ENCODE measurements around the gene KCNC3.
"Not testable (repeated sequence)": the region's sequence is repeated elsewhere in the genome, so short reads cannot be mapped to it uniquely, and the experiment has no call there.

KCNC3 gene

DNA sequence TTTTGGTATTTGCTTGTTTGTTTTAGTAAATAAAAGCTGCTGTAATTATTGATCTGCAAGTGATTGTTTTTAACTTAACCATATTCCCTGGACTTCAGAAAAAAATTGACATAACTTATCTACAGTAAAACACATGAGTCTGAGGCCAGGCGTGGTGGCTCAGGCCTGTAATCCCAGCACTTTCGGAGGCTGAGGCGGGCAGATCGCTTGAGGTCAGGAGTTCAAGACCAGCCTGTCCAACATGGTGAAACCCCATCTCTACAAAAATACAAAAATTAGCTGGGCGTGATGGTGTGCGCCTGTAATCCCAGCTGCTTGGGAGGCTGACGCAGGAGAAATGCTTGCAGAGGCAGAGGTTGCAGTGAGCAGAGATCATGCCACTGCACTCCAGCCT, 24.3 kb upstream of the KCNC3 start:
- not testable (repeated sequence) for DNase-seq (ENCODE audit: low read depth in 2 of 2)

DNA sequence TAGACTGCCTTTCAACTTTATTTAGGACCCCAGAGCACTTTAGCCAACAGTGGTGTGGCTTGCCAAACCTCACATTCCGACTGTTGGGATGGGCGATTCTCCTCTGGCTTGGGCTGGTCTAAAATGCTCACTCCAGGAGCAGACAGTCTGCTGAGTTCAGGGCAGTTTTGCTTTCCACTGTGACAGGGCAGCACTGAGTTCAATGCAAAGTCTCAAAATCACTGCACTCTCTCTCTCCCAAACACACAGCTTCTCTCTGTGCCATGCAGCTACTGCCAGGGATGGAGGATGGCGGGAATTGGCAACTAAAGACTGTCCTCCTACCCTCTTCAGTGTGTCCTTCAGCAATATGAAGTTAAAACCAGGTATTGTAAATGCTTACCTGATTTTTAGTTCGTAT, 23.1 kb upstream of the KCNC3 start:
- no peak for DNase-seq (ENCODE audit: low read depth in 2 of 2)

DNA sequence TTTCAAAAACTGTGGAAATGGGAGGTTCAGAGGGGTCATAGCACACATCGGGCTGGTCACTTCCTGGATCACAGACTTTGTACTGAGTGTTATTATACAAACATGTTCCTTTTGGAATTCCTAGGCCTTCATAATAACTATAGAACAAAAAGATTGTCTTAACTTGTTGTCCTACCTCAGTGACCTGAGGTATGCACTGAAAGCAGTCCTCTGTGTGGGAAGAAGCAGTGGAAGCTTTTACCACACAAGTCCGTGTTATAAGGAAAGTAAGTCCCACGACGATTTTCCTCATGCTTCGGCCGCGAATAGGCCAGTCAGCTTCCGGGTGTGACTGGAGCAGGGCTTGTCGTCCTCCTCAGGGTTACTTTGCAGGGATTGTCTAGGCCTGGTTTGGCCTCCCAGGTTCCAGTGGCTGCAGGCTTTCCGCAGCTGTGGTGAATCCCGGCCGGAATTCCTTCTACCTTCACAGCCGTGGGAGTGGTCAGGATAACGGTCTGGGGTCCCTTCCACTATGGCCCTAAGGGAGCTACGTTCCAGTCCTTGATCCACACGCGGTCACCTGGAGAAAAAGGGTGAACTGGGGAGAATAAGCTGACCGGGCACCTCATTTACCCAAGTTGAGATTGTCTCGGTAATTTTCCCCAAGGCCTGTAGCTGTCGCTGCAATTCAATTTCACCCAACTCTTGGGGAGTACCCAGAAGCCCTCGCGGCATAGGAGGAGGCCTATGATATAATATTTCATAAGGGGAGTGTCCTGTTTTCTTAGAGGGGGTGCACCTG, 20.3 kb upstream of the KCNC3 start:
- DNase-seq (ENCODE audit: low read depth in 2 of 2): no peak

DNA sequence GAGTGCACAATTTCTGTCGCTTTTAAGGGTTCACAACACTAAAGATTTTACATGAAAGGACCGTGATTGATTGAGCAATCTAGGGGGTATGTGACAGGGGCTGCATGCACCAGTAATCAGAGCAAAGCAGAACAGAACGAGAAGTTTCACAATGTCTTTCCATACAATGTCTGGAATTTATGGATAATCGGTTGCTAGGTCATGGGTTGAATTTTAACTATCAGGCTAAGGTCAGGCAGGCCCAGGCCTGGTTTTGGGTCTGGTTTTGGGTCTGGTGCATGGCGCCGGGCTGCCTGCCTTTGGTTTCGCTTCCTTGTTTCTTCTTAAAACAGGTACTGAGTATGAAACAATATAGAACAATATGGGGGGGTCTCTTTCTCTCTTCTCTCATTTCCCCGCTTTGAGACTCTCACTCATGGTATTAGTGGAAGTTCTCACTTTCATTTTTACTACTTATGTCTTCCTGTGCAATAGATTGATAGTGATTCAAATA, 18.0 kb upstream of the KCNC3 start:
- not testable (repeated sequence) for DNase-seq (ENCODE audit: low read depth in 2 of 2)

DNA sequence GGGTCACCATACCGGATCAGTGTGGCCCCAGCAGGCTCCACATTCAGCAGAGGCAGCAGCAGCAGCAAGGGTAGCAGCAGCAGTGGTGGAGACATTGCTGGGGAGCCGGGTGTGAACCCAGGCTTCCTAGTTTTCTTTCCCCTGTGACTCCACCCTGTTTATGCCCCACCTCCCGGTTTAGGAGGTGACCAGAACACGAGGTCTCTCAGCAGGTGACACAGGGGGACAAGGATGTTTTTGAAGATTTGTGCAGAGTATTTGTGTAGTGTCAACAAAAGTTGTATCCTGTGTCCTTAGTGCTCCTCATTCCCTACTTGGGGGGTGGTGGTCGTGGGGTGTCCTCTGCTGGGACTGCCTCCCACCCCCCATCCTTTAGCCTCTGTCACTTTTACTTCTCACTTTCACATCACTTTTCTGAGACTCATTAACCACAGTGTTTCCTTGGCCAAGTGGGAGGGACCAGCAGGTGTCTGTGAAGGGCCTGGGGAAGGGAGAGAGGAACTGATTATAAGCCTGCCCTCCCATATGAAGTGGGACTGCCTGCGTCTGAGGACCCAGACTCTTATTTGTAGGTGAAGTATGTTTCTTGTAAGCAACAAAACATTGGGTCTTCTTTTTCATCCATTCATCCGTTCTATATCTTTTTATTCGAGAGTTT, 15.6 kb upstream of the KCNC3 start:
- DNase-seq (ENCODE audit: low read depth in 2 of 2): no peak

DNA sequence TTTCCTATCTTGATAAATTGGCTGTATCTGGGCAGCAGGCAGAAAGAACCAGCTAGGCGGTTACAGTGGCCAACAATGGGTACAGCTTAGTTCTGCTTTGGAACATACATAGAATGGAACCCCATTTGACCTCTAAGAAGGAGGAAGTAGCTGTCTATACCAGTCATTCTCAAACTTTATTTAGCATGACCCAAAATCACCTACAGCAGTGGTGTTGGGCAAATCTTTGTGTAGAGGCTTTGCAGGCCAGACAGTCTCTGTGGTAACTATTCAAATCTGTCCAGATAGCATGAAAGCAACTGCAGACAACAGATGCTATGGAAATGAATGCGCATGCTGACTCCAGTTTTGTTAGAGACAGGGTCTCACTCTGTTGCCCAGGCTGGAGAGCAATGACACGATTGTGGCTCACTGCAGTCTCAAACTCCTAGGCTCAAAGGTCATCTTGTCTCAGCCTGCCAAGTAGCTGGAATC, 12.0 kb upstream of the KCNC3 start:
- DNase-seq (ENCODE audit: low read depth in 2 of 2): no peak

DNA sequence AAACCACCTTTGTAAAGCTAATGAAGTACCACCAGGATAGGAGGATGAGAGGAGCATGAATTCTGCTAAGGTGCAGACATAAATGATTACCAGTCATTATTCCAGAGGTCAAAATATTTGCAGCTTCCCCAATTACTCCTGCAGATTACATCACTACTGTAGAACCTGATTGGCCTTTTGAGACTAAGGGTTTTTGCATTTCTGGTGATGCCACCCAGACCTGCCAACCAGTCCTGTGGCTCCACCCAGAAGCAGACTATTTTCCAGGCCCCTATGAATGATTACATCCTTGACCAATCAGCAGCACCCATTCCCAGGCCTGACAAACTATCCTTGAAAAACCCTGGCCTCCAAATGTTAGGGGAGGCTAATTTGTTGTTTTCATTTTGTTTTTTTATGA, 11.2 kb upstream of the KCNC3 start:
- no peak for DNase-seq (ENCODE audit: low read depth in 2 of 2)

DNA sequence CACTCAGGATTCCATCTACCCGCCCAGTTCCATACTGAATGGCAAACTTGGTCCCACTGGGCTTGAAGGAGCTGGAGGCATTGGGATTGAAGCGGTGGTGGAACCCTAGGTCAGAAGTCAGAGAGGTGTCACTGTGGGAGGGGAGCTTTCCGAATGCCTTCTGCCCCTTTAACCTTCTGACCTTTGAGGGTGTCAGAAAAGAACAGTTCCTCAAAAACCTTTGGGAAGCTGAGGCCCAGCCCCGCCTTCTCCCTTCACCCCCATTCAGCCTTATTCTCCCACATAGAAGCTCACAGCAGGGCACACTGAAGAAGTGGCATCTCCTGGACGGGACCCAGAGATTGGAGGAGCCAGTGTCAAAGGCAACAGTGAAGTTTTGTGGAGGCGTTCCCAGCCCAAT, 7.9 kb upstream of the KCNC3 start:
- DNase-seq (ENCODE audit: low read depth in 2 of 2): not testable (repeated sequence)

DNA sequence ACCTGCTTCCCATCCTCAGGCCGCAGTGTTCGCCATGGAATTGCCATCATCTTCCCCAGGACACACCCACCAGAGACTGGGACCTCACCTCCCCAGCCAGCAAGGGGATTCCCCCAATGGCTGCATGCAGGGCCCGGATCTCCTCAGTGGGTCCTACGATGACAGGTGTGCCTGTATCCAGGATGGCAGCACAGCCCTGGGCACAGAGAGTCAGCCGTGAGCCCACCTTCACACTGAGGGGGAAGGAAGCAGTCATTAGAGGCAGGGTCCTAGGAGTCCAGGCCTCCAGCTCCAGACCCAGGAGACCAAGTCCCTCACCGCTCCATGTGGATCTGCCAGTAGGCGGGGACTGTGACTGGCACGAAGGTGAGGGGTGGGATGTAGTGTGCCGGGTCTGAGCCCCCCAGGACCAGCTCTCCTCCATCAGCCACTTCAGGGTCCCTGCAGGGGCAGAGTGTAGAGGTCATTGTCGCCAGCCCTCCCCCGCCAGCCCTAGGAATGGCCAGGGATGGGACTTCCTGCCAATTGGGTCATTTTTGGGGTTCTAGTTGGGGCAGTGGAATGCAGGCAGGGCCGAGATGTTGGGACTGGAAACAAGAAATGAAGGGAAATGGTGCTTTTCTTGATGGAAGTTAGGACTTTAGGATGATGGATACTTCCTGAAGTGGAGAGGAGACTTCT, 5.7 kb upstream of the KCNC3 start:
- DNase-seq (ENCODE audit: low read depth in 2 of 2): no peak

DNA sequence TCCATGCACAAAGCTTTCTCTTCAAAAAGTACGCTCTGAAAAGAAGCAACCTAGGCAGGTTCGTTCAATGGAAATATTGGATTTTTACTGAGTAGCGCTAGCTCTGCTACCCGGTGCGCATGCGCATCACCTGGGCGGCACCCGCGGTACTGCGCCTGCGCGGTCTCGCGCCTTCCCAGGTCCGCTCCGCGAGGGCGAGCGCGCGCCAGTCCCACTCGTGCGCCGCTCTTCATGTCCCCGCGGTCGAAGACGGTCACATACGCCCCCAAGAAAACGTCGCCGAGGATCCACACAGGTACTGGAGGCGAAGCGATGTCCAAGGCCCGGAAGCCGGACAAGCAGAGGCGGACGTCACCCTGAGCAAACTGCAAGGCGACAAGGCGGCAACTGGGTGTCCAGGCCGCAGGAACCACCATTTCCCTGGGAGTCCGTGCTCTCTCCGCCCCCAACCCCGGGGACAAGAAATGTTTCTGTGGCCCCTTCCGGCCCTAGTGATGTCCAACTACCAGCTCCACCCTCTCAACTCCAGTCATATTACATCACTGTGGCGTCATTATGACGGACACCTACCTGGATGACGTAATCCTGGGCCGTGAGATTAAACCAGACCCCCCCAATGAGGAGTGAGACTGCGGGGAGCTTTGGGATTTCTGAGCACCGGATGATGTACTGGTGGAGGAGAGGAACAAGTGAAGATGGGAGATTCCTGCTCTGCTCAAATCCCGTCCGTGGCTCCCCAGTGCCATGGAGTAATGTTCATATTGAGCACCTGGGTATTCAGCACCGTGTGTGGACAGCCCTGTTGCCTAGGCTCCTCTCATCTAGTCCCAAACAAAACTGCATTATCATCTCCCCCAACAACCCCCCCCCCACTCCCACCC, 4.8 kb upstream of the KCNC3 start:
- DNase-seq (ENCODE audit: low read depth in 2 of 2): peak; percentile 66 to 75

DNA sequence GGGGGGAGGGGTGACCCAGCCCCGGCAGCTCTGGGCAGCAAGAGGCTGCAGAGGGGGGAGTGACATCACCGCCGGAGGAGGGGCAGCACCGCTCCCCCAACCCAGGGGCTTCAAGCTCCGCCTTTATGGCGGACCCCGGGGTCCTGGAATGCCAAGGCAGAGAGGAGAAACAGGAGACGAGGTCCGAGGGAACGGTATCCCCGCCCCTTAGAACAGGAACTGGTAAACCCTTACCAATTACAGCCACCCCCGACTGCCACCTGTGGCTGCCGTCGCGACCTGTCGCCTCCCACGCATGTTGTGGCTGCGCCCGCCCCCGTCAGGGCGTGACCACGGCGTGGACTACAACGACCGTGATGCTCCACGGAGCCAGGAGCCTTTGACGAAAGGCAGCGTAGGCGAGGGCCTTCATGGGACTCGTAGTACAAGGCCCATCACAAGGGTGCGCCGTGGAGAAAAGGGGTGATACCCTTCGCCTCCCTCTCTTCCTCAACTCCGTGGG, 4.1 kb upstream of the KCNC3 start:
- peak; percentile 59 to 81 for DNase-seq (ENCODE audit: low read depth in 2 of 2)

DNA sequence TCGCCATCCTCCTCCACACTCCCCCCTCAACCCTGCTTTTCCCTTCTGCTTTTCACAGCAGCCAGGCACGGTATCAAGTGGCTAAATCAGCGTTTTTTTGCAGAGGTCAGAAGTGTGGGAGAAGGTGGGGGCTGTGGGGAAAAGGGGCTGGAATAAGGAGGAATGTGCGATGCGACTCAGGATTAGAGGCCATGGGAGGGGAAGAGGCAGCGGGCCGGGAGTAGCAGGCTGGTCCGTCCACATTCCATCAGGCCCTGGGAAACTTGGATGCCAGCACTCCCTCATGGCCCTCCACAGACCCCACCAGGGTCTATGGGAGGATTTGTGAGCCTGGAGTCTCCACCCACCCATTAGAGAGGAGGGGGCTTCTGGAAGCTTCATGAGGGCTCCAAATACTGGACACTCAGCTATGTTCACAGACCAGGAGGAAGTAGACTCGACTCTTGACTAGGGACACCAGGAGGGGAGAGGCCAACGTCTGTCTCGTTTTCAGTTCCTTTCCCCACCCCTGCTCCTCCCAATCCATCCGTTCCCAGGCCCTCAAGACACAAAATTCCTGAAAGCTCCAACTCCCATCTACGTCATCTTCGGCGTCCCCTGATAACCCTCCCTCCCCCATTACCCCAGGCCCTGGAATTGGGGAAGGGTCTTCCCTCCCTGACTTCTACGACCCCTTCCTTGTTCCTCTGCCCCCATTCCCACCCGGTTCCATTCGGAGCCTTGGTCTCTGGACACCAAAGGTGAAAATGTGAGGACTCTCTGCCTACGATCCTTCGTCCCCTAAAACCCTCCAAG, 3.3 kb upstream of the KCNC3 start:
- DNase-seq (ENCODE audit: low read depth in 2 of 2): no peak

DNA sequence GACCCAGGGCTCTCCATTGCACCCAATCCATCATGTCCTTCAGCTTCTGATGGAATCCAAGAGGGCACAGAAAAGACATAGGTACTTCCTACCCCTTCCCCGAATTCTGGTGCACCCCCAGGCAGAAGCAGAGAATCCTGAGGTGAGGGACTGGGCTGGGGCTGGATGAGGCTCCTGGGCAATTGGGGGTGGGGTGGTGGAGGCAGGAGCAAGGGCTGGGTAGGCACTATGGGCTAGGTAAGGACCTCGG, 2.7 kb upstream of the KCNC3 start:
- no peak for DNase-seq (ENCODE audit: low read depth in 2 of 2)

DNA sequence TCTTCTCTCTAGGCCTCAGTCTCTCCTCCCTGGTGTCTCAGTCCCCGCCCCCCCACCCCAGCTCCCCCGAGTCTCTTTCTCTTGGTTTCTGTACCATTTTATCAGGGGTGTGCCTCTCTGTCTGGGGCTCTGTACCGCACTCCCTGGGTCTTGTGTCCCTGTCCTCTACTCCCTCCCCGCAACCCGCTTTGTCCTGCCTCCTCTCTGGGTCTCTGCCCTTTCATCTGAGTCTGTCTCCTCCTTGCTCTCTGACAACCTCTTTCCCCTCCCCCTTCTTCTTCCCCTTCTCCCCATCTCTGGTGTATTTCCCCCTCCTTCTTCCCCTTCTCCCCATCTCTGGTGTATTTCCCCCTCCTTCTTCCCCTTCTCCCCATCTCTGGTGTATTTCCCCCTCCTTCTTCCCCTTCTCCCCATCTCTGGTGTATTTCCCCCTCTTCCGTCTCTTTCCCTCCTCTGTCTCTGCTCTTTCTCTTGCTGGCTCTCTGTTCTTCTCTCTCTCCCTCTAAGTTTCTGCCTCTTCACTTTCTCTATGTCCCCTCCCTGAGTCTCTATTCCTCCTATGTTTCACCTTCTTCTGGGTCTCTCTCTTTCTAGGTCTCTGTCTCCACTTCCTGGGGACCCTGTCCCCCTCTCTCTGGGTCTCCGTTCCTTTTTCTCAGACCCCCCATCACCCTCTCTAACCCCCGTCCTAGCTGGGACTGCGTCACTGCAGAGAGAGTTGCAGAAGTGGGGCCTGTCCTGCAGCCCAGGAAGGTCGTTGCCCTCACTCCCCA, 2.2 kb upstream of the KCNC3 start:
- no peak for DNase-seq (ENCODE audit: low read depth in 2 of 2)

DNA sequence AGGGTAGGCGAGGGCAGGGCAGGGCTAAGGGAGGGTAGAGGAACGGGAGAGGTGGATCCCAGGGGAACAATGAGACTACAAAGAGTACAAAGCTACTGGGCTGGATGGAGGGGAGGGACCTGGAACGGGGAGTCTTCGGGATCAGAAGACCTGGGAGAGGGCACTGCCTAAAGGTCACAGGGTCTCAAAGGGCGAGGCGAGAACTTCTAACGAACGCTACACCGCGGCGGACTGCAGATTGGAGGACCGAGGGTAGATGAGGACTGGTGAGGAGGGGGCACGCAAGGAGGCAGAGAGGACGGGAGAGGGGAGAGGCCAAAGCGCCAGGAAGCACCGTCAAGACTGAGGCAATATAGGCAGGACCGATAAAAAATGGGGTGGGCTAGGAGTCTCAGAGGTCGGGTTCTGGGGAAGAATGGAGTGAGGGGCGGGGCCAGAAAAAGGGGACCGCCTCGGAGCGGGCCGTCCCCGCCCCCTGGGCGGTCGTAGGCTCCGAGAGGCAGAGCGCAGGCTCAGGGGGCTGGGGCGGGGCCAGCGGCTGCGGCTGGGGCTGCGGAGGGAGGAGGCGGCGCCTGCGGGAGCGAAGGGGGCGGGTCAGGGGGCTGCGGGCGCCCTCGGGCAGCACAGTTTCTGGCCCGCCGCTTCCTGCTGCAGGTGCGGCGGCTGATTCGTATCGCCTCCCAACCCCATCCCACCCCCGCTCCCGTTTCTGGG, 1.3 kb upstream of the KCNC3 start:
- DNase-seq (ENCODE audit: low read depth in 2 of 2): peak; percentile 27 to 74

DNA sequence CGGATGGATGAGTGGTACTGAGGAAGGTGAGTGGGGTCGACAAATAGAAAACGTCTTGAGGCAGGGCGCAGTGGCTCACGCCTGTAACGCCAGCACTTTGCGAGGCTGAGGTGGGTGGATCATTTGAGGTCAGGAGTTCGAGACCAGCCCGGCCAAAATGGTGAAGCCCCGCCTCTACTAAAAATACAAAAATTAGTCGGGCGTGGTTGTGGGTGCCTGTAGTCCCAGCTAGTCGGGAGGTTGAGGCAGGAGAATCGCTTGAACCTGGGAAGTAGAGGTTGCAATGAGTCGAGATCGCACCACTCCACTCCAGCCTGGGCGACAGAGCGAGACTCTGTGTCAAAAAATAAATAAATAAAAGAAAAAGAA, 733 bp upstream of the KCNC3 start:
- DNase-seq (ENCODE audit: low read depth in 2 of 2): not testable (repeated sequence)

DNA sequence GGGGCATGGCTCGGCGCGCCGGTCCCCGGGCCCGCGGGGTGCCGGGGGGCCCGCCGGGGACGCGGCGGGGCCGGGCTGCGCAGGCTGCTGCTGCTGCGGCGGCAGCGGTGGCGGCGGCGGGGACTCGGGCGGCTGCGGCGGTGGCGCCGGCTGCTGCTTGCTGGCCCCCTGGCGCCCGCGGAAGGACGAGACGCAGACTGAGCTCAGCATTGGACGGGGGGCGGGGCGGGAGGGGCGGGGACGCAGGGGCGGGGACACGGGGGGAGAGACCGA, 368 bp downstream of the KCNC3 start:
- DNase-seq (ENCODE audit: low read depth in 2 of 2): no peak

DNA sequence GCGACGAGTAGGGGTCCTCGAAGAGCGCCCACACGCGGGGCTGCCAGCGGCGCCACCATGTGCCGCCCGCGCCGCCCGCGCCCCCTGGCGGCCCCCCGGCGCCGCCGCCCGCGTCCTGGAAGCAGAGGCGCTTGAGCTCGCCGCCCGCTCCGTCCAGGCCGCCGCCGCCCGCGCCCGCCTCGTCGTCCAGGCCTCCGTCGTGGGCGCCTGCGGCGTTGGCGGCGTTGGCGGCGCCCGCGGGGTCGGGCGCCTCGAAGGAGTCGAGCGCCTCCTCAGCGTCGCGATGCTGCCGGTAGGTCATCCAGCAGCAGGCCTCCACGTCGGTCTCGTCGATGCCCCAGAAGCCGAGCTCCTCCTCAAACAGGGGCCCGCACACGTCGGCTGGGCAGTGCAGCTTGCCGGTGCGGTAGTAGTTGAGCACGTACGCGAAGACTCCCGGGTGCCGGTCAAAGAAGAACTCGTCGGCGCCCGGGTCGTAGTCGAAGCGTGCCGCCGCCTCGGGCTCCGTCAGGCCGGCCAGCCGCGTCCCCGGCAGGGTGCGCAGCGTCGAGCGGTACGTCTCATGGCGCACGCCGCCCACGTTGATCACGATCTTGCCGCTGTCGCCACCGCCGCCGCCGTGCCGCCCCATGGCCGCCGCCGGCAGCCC, 829 bp downstream of the KCNC3 start:
- DNase-seq (ENCODE audit: low read depth in 2 of 2): no peak

DNA sequence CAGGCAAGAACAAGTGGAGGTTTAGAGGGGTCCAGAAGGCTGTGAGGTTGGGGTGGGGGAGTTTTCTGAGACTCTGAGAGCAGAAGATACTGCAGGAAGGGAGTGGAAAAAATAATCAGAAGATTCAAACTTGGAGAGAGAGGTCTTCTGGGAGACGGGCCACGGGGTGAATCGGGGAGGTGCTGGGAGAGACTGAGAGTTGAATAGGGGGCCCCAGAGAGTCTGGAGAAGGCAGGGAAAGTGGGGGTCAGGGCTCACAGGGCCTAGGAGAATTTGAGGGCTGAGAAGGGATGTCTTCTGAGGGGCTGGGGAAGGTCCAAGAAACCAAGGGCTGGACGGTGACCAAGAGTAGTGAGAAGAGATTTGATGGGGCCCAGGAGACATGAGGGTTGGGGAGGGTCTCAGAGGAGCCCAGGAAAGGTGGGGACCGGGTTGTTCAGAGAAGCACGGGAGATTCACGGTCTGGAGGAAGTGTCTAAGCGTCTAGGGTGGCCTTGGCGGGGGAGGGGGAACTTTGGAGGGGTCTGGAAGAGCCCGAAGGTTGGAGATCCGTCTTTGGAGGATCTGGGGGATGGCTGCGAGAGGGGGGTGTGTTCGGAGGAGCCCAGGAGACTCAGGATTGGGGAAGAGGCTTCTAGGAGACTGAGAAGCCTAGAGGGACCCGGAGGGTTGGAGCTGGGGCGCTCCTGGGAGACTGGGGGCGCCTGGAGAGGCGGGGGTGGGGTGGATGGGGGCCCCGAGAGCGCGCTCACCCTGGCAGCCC, 1.5 kb downstream of the KCNC3 start:
- DNase-seq (ENCODE audit: low read depth in 2 of 2): no peak

Data from stimulated activated CD8-positive, alpha-beta memory T cell treated with anti-CD3 and anti-CD28 coated beads, Interleukin-2, amount 100 ng/mL, for 1 hour (primary cell).